NOMO-1 (cell line): ENCODE measurements around the gene OGFOD2.
"Not testable (repeated sequence)": the region's sequence is repeated elsewhere in the genome, so short reads cannot be mapped to it uniquely, and the experiment has no call there.

ENCODE experiments used
- DNase-seq, 2 experiments: peaks; one replicate each; lab custom pipeline; 2025; ENCODE audit not compliant: unreplicated experiment in 2 of 2; lab: John Stamatoyannopoulos, UW

The OGFOD2 gene

GRCh38 chr12:122974892-122975789 lies at the start of gene OGFOD2:
Gene OGFOD2 (plus strand): TSS chr12:122975244. CDS start chr12:122975252, 8 bp downstream.
- DNase-seq, result peak; percentile 91 to 92

DNA sequence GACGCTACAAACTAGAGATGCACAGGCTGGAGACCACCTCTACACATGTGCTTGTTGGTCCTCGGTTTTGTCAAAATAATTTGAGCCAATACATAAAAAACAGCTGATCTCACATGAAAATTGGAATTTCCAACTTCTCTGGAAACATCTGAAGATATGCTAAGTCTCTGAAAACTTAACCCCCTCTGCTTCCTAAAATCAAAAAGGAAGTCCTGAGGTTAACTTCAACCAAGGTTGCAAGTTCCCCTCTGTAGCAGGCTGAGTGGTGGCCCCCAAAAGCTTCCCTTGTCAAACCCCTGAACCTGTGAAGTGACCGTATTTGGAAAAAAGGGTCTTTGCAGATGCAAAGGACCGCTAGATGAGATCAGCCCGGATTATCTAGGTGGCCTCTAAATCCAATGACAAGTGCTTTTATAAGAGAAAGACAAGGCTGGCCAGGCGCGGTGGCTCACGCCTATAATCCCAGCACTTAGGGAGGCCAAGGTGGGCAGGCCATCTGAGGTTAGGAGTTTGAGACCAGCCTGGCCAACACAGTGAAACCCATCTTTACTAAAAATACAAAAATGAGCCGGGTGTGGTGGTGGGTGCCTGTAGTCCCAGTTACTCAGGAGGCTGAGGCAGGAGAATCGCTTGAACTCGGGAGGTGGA lies 47.2 kb upstream of the OGFOD2 start:
- peak in 1 of 2 experiments; percentile 38 for DNase-seq

- no peak for DNase-seq
These were observed 46.5 kb upstream of the OGFOD2 start for GRCh38 chr12:122928404-122929147.

- DNase-seq, result no peak
These were observed 45.9 kb upstream of the OGFOD2 start for GRCh38 chr12:122929148-122929538.

DNA sequence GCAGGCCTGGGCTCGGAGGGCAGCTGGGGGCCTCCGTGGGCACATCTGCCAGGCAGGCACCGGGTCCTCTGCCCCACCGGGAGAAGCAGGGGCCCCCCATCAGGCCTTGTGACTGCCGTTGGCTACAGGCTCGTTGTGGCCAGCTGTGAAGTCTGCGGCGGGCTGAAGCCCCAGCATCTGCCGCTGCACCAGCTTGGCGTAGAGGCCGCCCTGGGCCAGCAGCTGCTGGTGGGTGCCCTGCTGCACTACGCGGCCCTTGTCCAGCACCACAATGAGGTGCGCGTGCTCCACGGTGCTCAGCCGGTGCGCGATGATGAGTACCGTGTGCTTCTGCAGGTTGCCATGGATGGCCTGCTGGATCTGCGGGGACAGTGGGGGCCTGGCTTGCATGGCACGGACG lies 45.2 kb upstream of the OGFOD2 start:
- no peak for DNase-seq

- no peak for DNase-seq
These were observed 42.8 kb upstream of the OGFOD2 start for GRCh38 chr12:122932207-122932606.

DNA sequence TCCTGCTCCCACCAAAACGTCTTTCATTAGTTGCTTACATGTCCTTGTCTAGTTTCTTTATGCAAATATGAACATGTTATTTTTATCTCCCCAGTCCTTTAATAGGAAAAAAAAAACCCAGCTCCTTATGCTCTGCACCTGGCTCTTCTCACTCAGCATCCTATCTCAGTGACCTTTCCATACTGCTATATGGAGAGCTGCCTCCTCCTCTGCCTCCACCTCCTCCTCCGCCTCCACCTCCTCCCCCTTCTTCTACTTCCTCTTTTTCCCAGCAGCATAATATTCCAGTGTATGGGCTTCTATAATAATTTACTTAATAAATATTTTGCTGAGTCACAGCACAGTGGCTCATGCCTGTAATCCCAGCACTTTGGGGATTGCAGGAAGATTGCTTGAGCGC lies 40.3 kb upstream of the OGFOD2 start:
- DNase-seq, result no peak

DNA sequence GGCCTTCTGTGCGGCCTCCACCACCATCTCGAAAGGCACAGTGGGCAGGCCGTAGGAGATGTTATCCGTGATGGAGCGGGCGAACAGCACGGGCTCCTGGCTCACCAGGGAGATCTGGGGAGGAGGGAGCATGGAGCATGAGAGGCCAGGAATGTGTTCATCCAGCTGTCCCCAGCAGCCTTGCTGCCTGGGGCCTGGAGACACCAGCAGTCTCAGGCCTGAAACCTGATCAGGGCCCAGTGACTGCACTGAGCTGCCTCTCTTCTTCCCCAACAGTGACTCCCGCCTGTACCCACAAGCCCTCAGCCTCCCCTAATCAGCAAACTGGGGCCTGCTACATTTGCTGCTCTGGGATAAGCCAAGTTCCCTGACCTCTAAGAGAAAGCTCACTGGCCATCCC lies 39.7 kb upstream of the OGFOD2 start:
- DNase-seq, result no peak

DNA sequence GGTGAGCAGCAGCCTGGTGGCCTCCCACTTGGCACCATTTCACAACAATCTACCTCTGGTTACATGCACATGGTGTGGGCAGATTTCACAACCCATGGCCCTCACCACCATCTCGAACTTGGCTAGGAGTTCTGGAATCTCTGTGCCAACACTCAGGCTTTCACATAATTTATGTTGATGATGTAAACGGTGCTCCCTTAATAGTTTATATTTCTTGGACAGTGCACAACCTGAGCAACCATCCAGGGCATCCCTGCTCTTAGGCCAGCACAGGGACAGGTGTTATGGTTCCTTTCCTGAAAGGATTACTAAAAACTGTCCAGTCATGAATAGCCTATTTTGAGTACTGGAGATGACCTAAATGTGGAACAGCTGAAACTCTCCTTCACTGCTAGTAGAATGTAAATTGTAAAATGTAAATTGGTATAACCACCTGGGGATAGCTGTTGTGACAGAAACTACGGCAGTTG lies 37.4 kb upstream of the OGFOD2 start:
- no peak for DNase-seq

GRCh38 chr12:122939125-122939524 lies 35.9 kb upstream of the OGFOD2 start:
- DNase-seq, result no peak

GRCh38 chr12:122941351-122941750 lies 33.7 kb upstream of the OGFOD2 start:
- not testable (repeated sequence) for DNase-seq

DNA sequence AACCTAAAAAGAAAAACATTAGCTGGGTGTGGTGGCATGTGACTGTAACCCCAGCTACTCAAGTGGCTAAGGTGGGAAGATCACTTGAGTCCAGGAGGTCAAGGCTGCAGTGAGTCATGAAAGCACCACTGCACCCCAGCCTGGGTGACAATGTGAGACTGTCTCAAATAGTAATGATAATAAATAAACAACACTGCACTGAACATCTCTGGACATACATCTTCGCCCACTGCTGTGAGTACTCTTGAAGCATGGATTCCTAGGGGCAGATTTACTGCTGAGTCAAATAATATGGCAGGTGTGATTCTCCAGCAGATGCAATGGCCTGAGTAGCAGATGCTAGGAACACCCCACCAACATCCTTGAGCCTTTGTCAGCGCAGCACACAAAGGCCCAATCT lies 32.4 kb upstream of the OGFOD2 start:
- DNase-seq, result no peak

- DNase-seq, result no peak
These were observed 31.8 kb upstream of the OGFOD2 start for GRCh38 chr12:122943196-122943595.

- no peak for DNase-seq
These were observed 30.1 kb upstream of the OGFOD2 start for GRCh38 chr12:122944605-122945592.

DNA sequence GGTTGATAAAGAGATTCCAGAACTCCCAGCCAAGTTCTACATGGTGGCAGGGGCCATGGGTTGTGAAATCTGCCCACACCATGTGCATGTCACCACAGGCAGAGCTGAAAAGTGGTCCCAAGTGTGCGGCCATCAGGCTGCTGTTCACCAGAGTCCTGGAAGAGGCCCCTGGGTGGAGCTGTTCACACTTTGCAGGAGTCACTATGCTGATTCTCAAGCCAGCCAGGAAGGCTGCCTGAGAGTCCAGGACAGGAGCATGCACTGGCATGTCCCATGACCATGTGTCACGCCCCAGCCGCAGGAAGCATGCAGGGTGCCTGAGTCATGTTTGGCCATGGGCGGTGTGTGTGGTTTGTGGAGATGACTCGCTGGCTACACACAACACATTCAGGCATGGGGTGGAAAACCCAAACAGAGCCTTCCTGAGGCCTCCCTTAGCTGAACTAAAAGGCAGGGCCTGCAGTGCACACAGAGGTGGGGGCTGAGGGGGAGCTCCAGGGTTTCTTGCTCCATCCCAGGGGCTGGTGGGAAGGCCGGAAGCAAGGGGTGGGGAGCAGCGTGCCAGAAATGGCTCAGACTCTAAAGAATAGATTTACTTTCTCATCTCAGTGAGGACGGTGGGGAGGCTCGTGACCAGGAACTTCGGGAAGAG lies 28.2 kb upstream of the OGFOD2 start:
- peak; percentile 78 to 83 for DNase-seq

DNA sequence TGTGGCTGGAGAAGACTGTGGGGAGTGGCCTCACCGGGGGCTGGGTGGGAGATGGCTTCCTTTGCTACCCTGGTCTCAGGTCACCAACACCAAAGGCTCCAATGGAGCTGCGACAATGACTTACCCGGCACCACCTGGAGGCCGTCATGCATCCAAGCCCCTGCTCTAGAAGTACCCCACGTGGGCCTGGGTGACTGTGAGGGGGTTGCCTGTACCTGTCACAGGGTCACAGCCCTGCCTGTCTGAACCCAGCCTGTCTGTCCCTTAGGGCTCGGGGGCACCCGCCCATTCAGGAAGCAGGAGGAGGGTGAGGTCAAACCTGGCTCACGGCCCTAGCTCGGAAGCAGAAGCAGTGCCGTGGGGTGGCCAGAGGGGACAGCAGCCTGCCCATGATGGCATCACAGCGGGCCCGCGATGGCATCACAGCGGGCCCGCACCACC lies 27.7 kb upstream of the OGFOD2 start:
- DNase-seq, result no peak

DNA sequence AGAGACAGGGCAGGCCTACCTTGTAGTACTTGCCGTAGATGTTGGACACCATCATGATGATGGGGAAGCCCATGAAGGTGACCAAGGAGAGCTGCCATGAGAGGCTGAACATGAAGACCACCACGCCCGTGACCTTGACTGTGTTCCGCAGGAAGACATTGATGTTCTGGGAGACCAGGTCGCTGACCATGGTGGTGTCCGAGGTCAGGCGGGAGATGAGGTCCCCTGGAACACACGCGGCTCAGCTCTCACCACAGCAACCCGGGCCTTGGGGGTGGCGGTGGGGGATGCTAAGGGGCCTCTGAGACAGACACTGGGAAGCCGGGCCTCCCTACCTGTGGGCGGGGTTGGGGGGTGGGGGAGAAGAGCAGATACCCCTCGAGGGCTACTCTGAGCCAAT lies 26.4 kb upstream of the OGFOD2 start:
- DNase-seq, result no peak

- DNase-seq, result no peak
These were observed 25.6 kb upstream of the OGFOD2 start for GRCh38 chr12:122949405-122949804.

DNA sequence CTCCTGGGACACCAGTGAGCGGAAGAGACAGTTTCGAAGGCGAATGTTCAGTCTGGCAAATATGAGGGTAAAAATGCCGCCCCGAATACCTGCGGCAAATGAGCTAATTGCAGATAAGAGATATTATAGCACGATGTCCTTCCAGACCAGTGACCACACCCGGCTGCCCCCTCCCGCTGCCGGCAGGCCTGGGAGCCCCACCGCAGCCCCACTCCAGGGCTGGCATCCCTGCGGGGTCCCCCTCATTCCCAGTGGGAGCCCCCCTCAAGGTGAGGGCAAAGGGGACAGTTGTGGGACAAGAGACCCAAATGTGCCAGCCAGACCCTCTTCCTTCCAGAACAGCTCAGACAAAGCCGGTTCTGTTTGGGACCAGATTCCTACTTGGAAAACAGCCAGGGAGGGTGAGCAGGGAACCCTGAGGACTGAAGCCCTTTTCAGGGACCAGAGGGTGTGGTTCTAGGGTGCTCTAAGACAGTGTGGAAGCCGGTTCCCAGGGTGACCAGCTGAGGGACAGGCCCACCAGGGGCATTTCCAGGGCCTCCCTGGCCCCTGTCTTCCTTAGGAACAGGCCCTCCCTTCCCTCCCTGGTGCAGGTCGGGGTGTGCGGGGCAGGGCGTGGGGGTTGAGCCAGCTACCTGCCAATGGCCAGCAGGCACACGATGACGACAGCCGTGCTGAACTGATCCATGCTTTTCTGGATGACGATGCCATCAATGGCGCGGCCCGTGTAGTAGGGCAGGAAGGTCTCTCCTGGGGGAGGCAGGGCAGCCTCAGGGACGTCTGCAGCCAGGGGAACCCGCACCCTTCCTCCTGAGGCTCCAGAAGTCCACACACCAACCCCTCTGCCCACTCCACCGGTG lies 25.0 kb upstream of the OGFOD2 start:
- no peak for DNase-seq
